Common myeloid progenitor, CD34-positive (primary cell): Measurements from ENCODE around the gene CLCN3.
"Not testable (repeated sequence)": the region's sequence is repeated elsewhere in the genome, so short reads cannot be mapped to it uniquely, and the experiment has no call there.

Source experiments
- CTCF ChIA-PET: fragments of 350-600 bp; sonication (Branson Sonifier 250); formaldehyde crosslinking; loops from one replicate; lab custom pipeline; 2021; ENCODE audit warnings: antibody characterized with exemption; lab: Charles Lee
- POLR2A ChIA-PET: fragments of 350-600 bp; sonication (Branson Sonifier 250); formaldehyde crosslinking; loops from one replicate; lab custom pipeline; 2021; ENCODE audit warnings: antibody characterized with exemption; lab: Charles Lee
- DNase-seq, 3 donors: peaks; one replicate each; pipeline versions ENCODE4 v3.0.0 to v3.0.0-alpha.2; 2013
- H3K27ac ChIP-seq, 2 experiments: 1 replicate in 1 of 2; 2 replicates in 1 of 2; pipeline ENCODE4 v1.7.0; 2013; ENCODE audit warnings: inconsistent platforms in 2 of 2, low read length in 2 of 2, mild to moderate bottlenecking in 2 of 2, low read depth in 1 of 2, moderate library complexity in 1 of 2; ENCODE audit not compliant: severe bottlenecking in 2 of 2, insufficient read depth in 1 of 2, poor library complexity in 1 of 2
- H3K27me3 ChIP-seq, 5 experiments: replicated peaks in 2 of 5; 1 replicate in 3 of 5; 2 replicates in 2 of 5; pipeline versions ENCODE4 v1.6.1 to v1.7.0; 2013; ENCODE audit warnings: low read length in 4 of 5, mild to moderate bottlenecking in 2 of 5, moderate library complexity in 2 of 5, inconsistent platforms in 1 of 5; ENCODE audit not compliant: insufficient read depth in 5 of 5, control insufficient read depth in 4 of 5
- H3K36me3 ChIP-seq, 4 experiments: 1 replicate in 2 of 4; 2 replicates in 2 of 4; pipeline versions ENCODE4 v1.6.1 to v1.7.0; 2013; ENCODE audit warnings: low read length in 3 of 4, control low read depth in 1 of 4, mild to moderate bottlenecking in 1 of 4; ENCODE audit not compliant: control insufficient read depth in 4 of 4, insufficient read depth in 4 of 4
- H3K4me1 ChIP-seq, 4 experiments: 1 replicate in 3 of 4; 2 replicates in 1 of 4; pipeline versions ENCODE4 v1.6.1 to v1.7.1; 2013; ENCODE audit warnings: low read length in 3 of 4, mild to moderate bottlenecking in 3 of 4, control low read depth in 1 of 4, inconsistent platforms in 1 of 4, moderate library complexity in 1 of 4; ENCODE audit not compliant: control insufficient read depth in 4 of 4, insufficient read depth in 4 of 4; ENCODE audit errors: control extremely low read depth in 1 of 4
- H3K4me3 ChIP-seq, 7 experiments: 1 replicate in 4 of 7; 2 replicates in 3 of 7; pipeline versions ENCODE4 v1.5.1 to v1.7.0; 2013; ENCODE audit warnings: mild to moderate bottlenecking in 7 of 7, low read length in 6 of 7, moderate library complexity in 6 of 7, inconsistent platforms in 2 of 7, low read depth in 2 of 7, control low read depth in 1 of 7; ENCODE audit not compliant: insufficient read depth in 4 of 7, control insufficient read depth in 1 of 7; ENCODE audit errors: extremely low read depth in 1 of 7
- H3K9me3 ChIP-seq, 5 experiments: 1 replicate in 4 of 5; 2 replicates in 1 of 5; pipeline versions ENCODE4 v1.6.1 to v1.7.1; 2013; ENCODE audit warnings: low read length in 4 of 5, mild to moderate bottlenecking in 2 of 5, inconsistent platforms in 1 of 5, low read depth in 1 of 5, moderate library complexity in 1 of 5; ENCODE audit not compliant: control insufficient read depth in 4 of 5, insufficient read depth in 2 of 5; ENCODE audit errors: control extremely low read depth in 1 of 5
- WGBS: methylation state at CpG from one replicate; pipeline ENCODE4 v1.1.5; 2013; ENCODE audit not compliant: insufficient coverage; 5-methylcytosine and 5-hydroxymethylcytosine counted together

CLCN3 gene

GRCh38 chr4:169766741-169767140 is 146.4 kb downstream of the CLCN3 start:
- Histone ChIP-seq H3K4me1 (no peaks in the 10 kb centered on the region), H3K27me3 (peaks cover 0 to 2% (median 0%) of the 10 kb centered on the region in 5 experiments), H3K27ac (no peak overlapping the region), H3K36me3 (no peaks in the 10 kb centered on the region), H3K4me3 (no peak overlapping the region), H3K9me3 (no peaks in the 10 kb centered on the region)
- no peak for DNase-seq
- POLR2A ChIA-PET: no interaction called here
- CTCF ChIA-PET: interaction anchor here (1.5 kb wide), 1 partner anchor 9 kb away, joined by 9 read pairs; no protein-coding TSS in a partner anchor
- 100% methylated on average over 3 of the region's 3 CpGs for WGBS

- Histone ChIP-seq H3K27ac (no peak overlapping the region), H3K9me3 (no peaks in the 10 kb centered on the region), H3K4me3 (no peak overlapping the region), H3K4me1 (no peaks in the 10 kb centered on the region), H3K36me3 (no peaks in the 10 kb centered on the region), H3K27me3 (peaks cover 0 to 2% (median 0%) of the 10 kb centered on the region in 5 experiments)
- 100% methylated on average over 2 of the region's 3 CpGs for WGBS
- DNase-seq: no peak
- CTCF ChIA-PET: interaction anchor here (0.9 kb wide), 1 partner anchor 42 kb away, joined by 3 read pairs; no protein-coding TSS in a partner anchor
- POLR2A ChIA-PET: no interaction called here
These were observed 148.0 kb downstream of the CLCN3 start for GRCh38 chr4:169768385-169768784.

- DNase-seq: no peak
- ChIA-PET CTCF (no interaction called here), POLR2A (no interaction called here)
- H3K36me3 ChIP-seq: no peaks in the 10 kb centered on the region
- no peak overlapping the region for H3K27ac ChIP-seq
- H3K4me1 ChIP-seq: peaks cover 0 to 10% (median 5%) of the 10 kb centered on the region in 4 experiments
- H3K4me3 ChIP-seq: no peak overlapping the region
- H3K27me3 ChIP-seq: peaks cover 0 to 14% (median 0%) of the 10 kb centered on the region in 5 experiments
- H3K9me3 ChIP-seq: no peaks in the 10 kb centered on the region
These were observed 150.0 kb downstream of the CLCN3 start for GRCh38 chr4:169770416-169770815.

- peaks cover 0 to 10% (median 5%) of the 10 kb centered on the region in 4 experiments for H3K4me1 ChIP-seq
- H3K27ac ChIP-seq, POLR2A ChIA-PET, H3K9me3 ChIP-seq, H3K4me3 ChIP-seq, DNase-seq, H3K36me3 ChIP-seq: not testable (repeated sequence)
- CTCF ChIA-PET: interaction anchor here (1.2 to 1.3 kb wide), 2 partner anchors 36 to 166 kb away, joined by 3 read pairs; no protein-coding TSS in a partner anchor
- peaks cover 0 to 14% (median 0%) of the 10 kb centered on the region in 5 experiments for H3K27me3 ChIP-seq
- 100% methylated on average over 3 of the region's 11 CpGs for WGBS
These were observed 151.2 kb downstream of the CLCN3 start for GRCh38 chr4:169771556-169772080.
